Spleen (tissue), 11 donors: ENCODE data around the gene OSBPL8. TPM values are rescaled to one million over a fixed set of nuclear protein-coding genes. Genes with fewer than 3 reads are reported as not detected.
A peak's percentile ranks its signal among the peaks of the same experiment; 100 is the strongest.

Experiments
- DNase-seq: peaks from one replicate; pipeline ENCODE4 v3.0.0-alpha.2; 2020
- H3K27ac ChIP-seq, 8 donors: fragments of 200-600 bp; sonication (generic) in 7 of 8; 1 replicate in 4 of 8; 2 replicates in 4 of 8; pipeline versions ENCODE4 v1.5.0 to v1.8.0; 2016 to 2021; ENCODE audit warnings: inconsistent platforms in 4 of 8, mild to moderate bottlenecking in 4 of 8, moderate library complexity in 1 of 8
- H3K27me3 ChIP-seq, 7 donors: fragments of 200-600 bp; sonication (generic) in 6 of 7; replicated peaks in 1 of 7; 1 replicate in 4 of 7; 2 replicates in 3 of 7; pipeline versions ENCODE4 v1.5.0 to v1.8.0; 2016 to 2021; ENCODE audit warnings: inconsistent platforms in 3 of 7, mild to moderate bottlenecking in 1 of 7
- H3K36me3 ChIP-seq, 6 donors: fragments of 200-600 bp; sonication (generic) in 5 of 6; 1 replicate in 4 of 6; 2 replicates in 2 of 6; pipeline versions ENCODE4 v1.5.0 to v1.8.0; 2016 to 2021; ENCODE audit warnings: inconsistent platforms in 2 of 6
- H3K4me1 ChIP-seq, 6 donors: fragments of 200-600 bp; sonication (generic) in 5 of 6; 1 replicate in 3 of 6; 2 replicates in 3 of 6; pipeline versions ENCODE4 v1.5.0 to v1.8.0; 2016 to 2021; ENCODE audit warnings: inconsistent platforms in 3 of 6
- H3K4me3 ChIP-seq, 8 donors: fragments of 200-600 bp; sonication (generic) in 7 of 8; 1 replicate in 4 of 8; 2 replicates in 4 of 8; pipeline versions ENCODE4 v1.5.0 to v1.8.0; 2016 to 2021; ENCODE audit warnings: inconsistent platforms in 4 of 8, mild to moderate bottlenecking in 4 of 8, moderate library complexity in 2 of 8
- H3K9me3 ChIP-seq, 8 donors: fragments of 200-600 bp; sonication (generic) in 7 of 8; 1 replicate in 4 of 8; 2 replicates in 4 of 8; pipeline versions ENCODE4 v1.5.0 to v1.8.0; 2016 to 2021; ENCODE audit warnings: inconsistent platforms in 4 of 8
- POLR2A ChIP-seq, 3 donors: fragments of 450-650 bp; IDR thresholded peaks; one replicate each; pipeline ENCODE4 v1.5.1; 2017; ENCODE audit warnings: antibody characterized with exemption in 3 of 3, mild to moderate bottlenecking in 1 of 3
- POLR2AphosphoS5 ChIP-seq, 3 donors: sonication (generic); formaldehyde crosslinking; IDR thresholded peaks; one replicate each; pipeline ENCODE4 v1.5.1; 2017; ENCODE audit warnings: antibody characterized with exemption in 3 of 3
- WGBS, 5 donors: extraction: QIAGEN DNeasy Blood & Tissue Kit in 3 of 5; methylation state at CpG; one replicate each; pipeline versions ENCODE4 v1.1.5 to v1.1.7; 2013 to 2018; 5-methylcytosine and 5-hydroxymethylcytosine counted together
- intact Hi-C: fragments of 100-400 bp; cut with DNase I; formaldehyde crosslinking; loops from one replicate; pipeline ENCODE4 v1.15.0; 2023; ENCODE audit warnings: low total_unique reads
- polyA plus RNA-seq, 3 donors: library from polyadenylated mRNA; stranded (reverse); fragments of 200-250 nt; gene quantifications; one replicate each; pipeline ENCODE4 v1.2.1, GENCODE V29; 2013
- total RNA-seq, 7 donors: library from RNA; depleted of rRNA in 3 of 7; stranded (reverse); fragments of >200 nt in 3 of 7; fragmentation: NEBNext Ultra II Directional in 4 of 7; extraction: Animal tissue kit (Norgen Biotek cat#: 25700) in 4 of 7; gene quantifications; one replicate each; pipeline versions ENCODE4 v1.1.0 to v1.2.1, GENCODE V29; 2016 to 2021
- TF ChIP-seq, protein P1 (sequence below), 11 experiments: fragments of 200-600 bp in 7 of 11; fragments of 450-650 bp in 4 of 11; sonication (generic) in 4 of 11; IDR thresholded peaks in 8 of 11; conservative IDR thresholded peaks in 3 of 11; 1 replicate in 7 of 11; 2 replicates in 4 of 11; pipeline versions ENCODE4 v1.4.0 to v1.8.0; 2016 to 2021; ENCODE audit warnings: antibody characterized with exemption in 11 of 11, inconsistent platforms in 4 of 11, mild to moderate bottlenecking in 1 of 11
- donor health status: healthy with polysubstance abuse.
- donor health status: DM: no; HTN: no; CAD: no; lungs with moderate emphysema.
- donor health status: DM: no; HTN: no; CAD: no.
- donor health status: Bipolar disorder and iron deficiency.
- donor health status: healthy.
- donor health status: DM: no; HTN: no; CAD: no.
- donor health status: DM: yes; HTN: yes; CAD: no.

OSBPL8 gene
- total and polyA plus RNA-seq, 10 donors: 10.7 to 127 (median 109) TPM

- TF ChIP-seq POLR2AphosphoS5 (IDR thresholded peaks at IDR 0.05) (no peak), POLR2A (IDR thresholded peaks at IDR 0.05) (no peak)
- TF ChIP-seq, protein P1, sequence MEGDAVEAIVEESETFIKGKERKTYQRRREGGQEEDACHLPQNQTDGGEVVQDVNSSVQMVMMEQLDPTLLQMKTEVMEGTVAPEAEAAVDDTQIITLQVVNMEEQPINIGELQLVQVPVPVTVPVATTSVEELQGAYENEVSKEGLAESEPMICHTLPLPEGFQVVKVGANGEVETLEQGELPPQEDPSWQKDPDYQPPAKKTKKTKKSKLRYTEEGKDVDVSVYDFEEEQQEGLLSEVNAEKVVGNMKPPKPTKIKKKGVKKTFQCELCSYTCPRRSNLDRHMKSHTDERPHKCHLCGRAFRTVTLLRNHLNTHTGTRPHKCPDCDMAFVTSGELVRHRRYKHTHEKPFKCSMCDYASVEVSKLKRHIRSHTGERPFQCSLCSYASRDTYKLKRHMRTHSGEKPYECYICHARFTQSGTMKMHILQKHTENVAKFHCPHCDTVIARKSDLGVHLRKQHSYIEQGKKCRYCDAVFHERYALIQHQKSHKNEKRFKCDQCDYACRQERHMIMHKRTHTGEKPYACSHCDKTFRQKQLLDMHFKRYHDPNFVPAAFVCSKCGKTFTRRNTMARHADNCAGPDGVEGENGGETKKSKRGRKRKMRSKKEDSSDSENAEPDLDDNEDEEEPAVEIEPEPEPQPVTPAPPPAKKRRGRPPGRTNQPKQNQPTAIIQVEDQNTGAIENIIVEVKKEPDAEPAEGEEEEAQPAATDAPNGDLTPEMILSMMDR (IDR thresholded peaks at IDR 0.05 in 8 of 11, conservative IDR thresholded peaks at IDR 0.05 in 3 of 11): no peak
- peaks cover 4 to 39% (median 27%) of the 10 kb centered on the region in 6 donors for H3K4me1 ChIP-seq
- intact Hi-C loops: loop anchor here (10.0 kb wide), 2 partner anchors 261 to 821 kb away; partner anchors contain the start of gene NAP1L1
- no peaks in the 10 kb centered on the region for H3K9me3 ChIP-seq
- WGBS, 5 donors: 84 to 94% (median 86%) methylated on average over 4 of the region's 4 CpGs
- H3K27me3 ChIP-seq: no peaks in the 10 kb centered on the region
- no peak for DNase-seq
- H3K36me3 ChIP-seq: peaks cover 0 to 5% (median 0%) of the 10 kb centered on the region in 6 donors
- H3K4me3 ChIP-seq: no peak overlapping the region
- H3K27ac ChIP-seq: peak overlapping the region in 5 of 8 donors; percentile 89 to 93 (median 90)
Measured at GRCh38 chr12:76346236-76346635, 213.3 kb downstream of the OSBPL8 start.

GRCh38 chr12:76345569-76345968 lies 214.0 kb downstream of the OSBPL8 start:
- 79 to 96% (median 94%) methylated on average over 1 of the region's 1 CpG for WGBS, 5 donors
- Histone ChIP-seq H3K27ac (peak overlapping the region in 4 of 8 donors; percentile 26 to 93 (median 61)), H3K36me3 (peaks cover 0 to 5% (median 0%) of the 10 kb centered on the region in 6 donors), H3K9me3 (no peaks in the 10 kb centered on the region), H3K4me1 (peaks cover 4 to 39% (median 27%) of the 10 kb centered on the region in 6 donors), H3K4me3 (no peak overlapping the region), H3K27me3 (no peaks in the 10 kb centered on the region)
- TF ChIP-seq POLR2A (IDR thresholded peaks at IDR 0.05): no peak
- intact Hi-C loops: loop anchor here (10.0 kb wide), 2 partner anchors 261 to 821 kb away; partner anchors contain the start of gene NAP1L1
- no peak for DNase-seq

- Histone ChIP-seq H3K36me3 (peaks cover 0 to 5% (median 0%) of the 10 kb centered on the region in 6 donors), H3K9me3 (no peaks in the 10 kb centered on the region), H3K27me3 (no peaks in the 10 kb centered on the region), H3K4me3 (no peak overlapping the region), H3K4me1 (peaks cover 0 to 18% (median 7%) of the 10 kb centered on the region in 6 donors), H3K27ac (no peak overlapping the region)
- no peak for DNase-seq
- 82 to 92% (median 88%) methylated on average over 5 of the region's 5 CpGs for WGBS, 5 donors
- TF ChIP-seq POLR2AphosphoS5 (IDR thresholded peaks at IDR 0.05): no peak
- no peak for TF ChIP-seq POLR2A (IDR thresholded peaks at IDR 0.05)
- TF ChIP-seq, protein P1 (IDR thresholded peaks at IDR 0.05 in 8 of 11, conservative IDR thresholded peaks at IDR 0.05 in 3 of 11): no peak
- intact Hi-C loops: loop anchor here (10.0 kb wide), 2 partner anchors 257 to 817 kb away; partner anchors contain the start of gene NAP1L1
Measured at GRCh38 chr12:76341436-76342030, 218.0 kb downstream of the OSBPL8 start.

DNA sequence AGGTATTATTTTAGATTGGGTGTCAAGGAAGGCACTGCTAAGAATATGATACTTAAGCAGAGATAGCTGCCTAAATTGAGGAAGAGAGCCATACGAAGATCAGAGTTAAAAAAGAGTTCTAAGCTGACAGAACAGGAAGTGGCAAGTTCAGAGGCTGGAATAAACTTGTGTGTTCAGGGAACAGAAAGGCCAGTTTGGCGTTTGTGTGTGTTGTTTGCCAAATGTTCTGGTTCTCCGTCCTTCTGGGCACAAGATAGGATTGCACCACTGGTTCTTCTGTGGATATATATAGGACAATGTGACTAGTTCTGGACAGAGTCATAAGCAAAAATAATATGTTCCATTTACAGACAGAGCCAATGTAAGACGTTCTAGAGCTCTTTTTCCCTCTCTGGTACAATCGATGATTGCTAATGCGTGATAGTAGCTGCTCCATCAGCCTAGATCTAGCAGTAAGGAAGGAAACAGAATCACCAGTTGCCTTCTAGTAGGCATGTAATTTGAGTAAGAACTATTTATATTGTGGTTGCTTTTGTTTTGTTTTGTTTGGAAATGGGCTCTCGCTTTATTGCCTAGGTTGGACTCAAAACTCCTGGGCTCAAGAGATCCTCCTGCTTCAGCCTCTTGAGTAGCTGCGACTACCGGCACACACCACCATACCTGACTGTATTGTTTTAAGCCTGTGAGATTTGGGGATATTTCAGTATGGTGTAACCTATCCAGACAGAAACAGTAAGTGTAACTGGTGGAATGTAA lies 218.7 kb downstream of the OSBPL8 start:
- Histone ChIP-seq H3K4me1 (peaks cover 0 to 12% (median 1%) of the 10 kb centered on the region in 6 donors), H3K9me3 (no peaks in the 10 kb centered on the region), H3K36me3 (peaks cover 0 to 5% (median 0%) of the 10 kb centered on the region in 6 donors), H3K4me3 (no peak overlapping the region), H3K27me3 (no peaks in the 10 kb centered on the region), H3K27ac (no peak overlapping the region)
- no peak for DNase-seq
- 77 to 80% (median 79%) methylated on average over 9 of the region's 9 CpGs for WGBS, 5 donors
- no peak for TF ChIP-seq POLR2A (IDR thresholded peaks at IDR 0.05)
- TF ChIP-seq, protein P1 (IDR thresholded peaks at IDR 0.05 in 8 of 11, conservative IDR thresholded peaks at IDR 0.05 in 3 of 11): no peak
- TF ChIP-seq POLR2AphosphoS5 (IDR thresholded peaks at IDR 0.05): no peak
- intact Hi-C loops: loop anchor here (10.0 kb wide), 2 partner anchors 256 to 816 kb away; partner anchors contain the start of gene NAP1L1
